K562 treated with DMSO at 1 percent for 24 hours (cell line): ENCODE results near the gene PDZRN3. TPM values are rescaled to one million over a fixed set of nuclear protein-coding genes. Genes with fewer than 3 reads are reported as not detected.

Experiments used
- total RNA-seq: library from RNA; unstranded; fragments of 300-600 nt; gene quantifications from 2 replicates; pipeline ENCODE4 v1.2.3, GENCODE V29; 2022; ENCODE audit warnings: low read depth; ENCODE audit not compliant: insufficient read depth

PDZRN3 gene
- total RNA-seq = 0.29 TPM in 1 of 2 replicates, not detected in the other

DNA sequence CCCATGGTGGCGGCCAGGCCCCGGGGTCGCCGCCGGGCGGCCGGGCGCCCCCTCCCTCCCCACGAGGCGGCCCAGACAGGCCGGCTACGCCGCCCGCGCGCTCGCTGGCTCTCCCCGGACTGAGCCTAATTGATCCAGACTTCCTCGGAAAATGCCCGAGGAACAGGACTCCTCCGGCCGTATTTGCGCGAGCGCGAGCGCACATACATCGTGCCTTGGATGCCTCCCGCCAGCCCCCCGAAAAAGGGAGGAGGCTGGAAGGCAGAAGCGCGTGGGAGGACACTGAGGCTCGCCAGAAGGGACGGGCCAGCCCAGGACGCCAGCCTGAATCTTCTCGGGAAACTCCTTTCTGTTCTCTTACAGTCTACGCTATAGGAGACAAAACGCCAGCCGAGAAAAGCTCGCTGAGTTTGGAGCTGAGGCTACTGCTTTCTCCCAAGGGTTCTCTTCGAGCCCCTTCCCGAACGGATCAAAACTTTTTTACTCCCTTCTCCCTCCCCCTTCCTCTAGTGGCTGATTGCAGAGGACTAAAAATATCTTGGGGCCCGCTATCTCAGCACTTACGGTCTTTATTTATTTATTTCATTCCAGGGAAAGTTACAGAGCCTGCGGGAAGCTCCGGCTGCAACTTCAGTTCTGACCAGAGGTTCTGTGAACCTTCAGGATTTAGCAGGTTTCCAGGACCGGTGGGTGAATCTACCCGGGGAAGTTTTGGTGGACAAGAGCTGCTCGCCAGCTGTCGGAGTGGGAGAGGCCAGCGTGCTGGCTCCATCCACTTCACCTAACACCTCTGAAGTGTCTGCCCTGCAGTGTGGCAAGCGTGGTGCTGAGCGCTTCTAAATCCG, at the start of gene PDZRN3:
TSS of gene PDZRN3 (minus strand) at position 121 of the 845 bp plus-strand sequence.

